ENCODE measurements around the gene VOPP1. TPM values are rescaled to one million over a fixed set of nuclear protein-coding genes. Genes with fewer than 3 reads are reported as not detected.

Gene VOPP1
- total RNA-seq, 1 experiment from 2014 or later: 13.3 TPM

DNA sequence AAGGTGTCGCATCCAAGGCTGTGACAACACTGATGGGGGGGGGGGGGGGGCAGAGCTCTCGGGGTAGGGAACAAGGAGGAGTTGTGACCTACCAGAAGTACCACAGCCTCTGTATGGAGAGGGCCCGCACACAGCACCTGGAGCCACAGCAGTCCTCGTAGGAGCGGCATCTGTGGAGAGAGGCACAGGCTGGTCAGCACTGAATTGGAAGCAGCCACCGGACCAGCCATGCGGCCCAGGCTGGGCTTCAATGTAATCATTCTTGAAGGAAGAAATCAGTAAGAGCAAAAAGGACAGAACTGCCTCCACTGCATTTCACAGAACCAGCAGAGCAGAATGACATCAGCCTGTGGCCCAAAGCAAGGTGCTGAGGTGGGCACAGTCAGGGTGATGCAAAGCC is 74.8 kb downstream of the VOPP1 start:
- no peak for DNase-seq (ENCODE audit: extremely low read depth, low read depth)

DNA sequence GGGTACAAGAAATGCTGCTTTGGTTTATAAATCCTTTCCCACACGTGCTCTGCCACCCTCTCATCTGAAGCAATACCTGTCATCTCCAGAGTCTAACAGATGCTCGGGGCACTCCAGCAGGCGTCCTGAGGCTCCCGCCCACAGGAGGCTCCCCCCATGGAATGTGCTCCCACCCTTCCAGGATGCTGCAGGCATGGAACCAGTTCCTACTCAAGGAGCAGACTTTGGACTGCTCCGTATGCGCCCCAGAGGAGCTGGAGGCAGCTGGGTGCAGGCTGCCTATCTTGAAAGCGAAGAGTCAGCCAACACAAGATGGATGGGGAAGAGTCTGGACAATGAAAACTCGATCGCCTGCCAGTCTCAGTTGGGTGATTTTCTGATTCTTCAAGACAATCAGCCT is 75.4 kb downstream of the VOPP1 start:
- DNase-seq (ENCODE audit: extremely low read depth, low read depth): no peak

DNA sequence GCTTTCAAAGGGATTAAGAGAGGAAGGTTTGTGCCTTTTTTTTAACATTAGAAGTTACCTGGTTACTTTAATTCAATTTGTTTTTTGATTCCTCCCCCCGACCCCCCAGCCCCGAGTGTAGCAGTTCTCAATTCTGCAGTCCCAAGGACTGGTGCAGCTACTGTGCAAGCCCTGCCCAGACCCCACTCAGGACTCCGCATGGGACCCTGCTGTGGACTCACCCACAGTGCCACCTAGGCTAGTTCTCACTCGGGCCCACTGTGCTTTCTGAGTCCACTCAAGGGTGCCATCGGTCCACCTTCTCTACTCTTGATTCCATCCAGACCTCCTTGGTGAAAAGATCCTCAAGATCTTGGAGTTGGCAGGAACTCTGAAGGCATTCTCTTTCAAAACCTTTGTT is 77.4 kb downstream of the VOPP1 start:
- no peak for DNase-seq (ENCODE audit: extremely low read depth, low read depth)

DNA sequence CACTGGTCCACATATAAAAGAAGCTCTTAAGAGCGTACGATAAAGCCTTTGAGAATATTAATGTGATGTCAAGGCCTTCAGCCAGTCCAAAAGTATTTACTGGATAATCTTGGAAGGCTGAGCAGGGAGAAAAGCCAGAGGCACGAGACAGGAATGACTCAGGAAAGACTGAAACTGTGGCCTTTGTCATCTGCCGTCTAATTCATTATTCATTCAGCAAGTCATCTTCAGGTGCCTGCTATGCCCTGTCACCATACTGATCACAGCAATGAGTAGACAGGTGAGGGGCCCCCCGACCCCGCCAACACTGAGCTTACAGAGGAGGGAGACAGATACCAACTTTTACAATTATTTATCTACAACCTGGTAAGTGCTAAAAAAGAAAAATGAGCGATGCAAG is 78.9 kb downstream of the VOPP1 start:
- no peak for DNase-seq (ENCODE audit: extremely low read depth, low read depth)

GRCh38 chr7:55491346-55491745 is 81.0 kb downstream of the VOPP1 start:
- no peak for DNase-seq (ENCODE audit: extremely low read depth, low read depth)

DNA sequence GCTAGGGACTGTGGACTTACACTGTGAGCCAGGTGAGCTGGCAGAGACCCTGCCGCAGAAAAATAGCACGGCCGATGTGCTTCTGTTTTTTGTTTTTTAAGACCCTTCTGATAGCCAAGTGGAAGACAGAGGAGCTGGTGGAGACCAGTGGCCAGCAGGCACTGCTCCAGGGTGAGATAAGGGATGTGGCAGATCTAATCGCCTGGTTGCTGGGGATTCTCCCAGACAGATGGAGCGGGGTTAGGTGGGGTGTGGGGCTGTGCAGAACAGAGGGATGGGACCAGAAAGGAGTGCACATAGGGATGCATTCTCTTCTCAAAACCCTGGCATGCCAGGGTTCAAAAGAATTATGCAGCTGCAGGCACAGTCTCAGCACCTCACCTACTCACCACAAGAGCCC is 82.2 kb downstream of the VOPP1 start:
- DNase-seq (ENCODE audit: extremely low read depth, low read depth): no peak

DNA sequence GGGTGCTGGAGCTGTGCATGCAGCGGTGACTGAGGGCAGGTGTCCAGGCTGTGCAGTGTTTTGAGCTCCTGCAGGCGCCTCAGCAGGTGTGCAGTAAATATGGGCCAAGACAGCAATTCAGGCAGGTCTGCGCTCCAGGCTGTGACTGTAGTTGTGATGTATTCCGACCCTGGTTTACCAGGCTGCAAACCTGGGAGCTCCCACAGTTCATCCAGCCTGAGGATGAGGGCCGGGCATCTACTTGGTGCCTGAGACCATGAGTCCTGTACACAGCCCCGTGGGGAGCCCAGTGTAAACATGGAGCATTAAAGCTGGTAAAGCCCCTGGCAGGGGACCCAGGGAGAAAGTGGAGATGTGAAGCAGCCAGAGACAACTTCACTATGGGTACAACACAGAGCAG is 82.8 kb downstream of the VOPP1 start:
- DNase-seq (ENCODE audit: extremely low read depth, low read depth): no peak

DNA sequence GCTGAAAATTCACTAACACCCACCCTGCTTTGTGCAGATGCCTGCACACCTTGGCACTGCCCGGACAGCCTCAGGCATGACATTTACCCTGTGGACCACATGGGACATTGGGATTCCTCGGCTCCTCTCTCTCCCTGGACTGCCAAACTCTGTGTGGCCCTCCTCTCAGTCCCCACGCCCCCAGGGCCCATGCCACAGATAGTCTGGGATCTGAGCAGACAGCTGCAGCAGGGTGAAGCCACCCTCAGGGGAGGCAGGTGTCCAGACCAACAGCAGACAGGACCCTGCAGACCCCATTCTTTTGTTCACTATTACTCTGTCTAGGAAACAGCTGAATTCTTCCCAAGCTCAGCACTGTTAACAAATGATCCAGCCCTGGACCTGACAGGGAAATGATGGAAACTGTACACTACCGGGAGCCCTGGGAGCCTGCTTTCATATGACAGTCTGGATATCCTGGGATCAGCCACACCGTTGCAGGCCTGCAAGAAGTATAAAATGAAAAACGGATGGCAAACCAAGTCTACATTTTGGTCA is 83.4 kb downstream of the VOPP1 start:
- no peak for DNase-seq (ENCODE audit: extremely low read depth, low read depth)

DNA sequence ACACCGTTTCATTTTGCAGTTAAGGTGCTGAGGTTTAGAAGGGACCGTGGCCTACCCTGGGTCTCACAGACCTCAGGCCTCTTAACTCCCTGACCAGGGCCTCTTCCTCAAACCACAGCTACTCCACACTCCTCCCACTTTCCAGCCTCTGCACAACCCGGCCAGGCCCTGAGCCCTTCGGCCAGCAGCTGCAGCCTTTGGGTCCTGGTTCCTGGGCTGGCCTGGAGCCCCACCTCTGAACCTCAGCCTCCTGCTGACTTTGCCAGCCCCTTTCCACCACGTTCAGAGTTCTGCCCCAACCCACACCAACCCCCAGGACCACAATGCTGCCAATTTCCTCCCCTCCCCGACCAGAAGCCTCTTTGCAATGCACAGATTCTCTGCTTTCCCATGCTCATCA is 84.1 kb downstream of the VOPP1 start:
- DNase-seq (ENCODE audit: extremely low read depth, low read depth): no peak

DNA sequence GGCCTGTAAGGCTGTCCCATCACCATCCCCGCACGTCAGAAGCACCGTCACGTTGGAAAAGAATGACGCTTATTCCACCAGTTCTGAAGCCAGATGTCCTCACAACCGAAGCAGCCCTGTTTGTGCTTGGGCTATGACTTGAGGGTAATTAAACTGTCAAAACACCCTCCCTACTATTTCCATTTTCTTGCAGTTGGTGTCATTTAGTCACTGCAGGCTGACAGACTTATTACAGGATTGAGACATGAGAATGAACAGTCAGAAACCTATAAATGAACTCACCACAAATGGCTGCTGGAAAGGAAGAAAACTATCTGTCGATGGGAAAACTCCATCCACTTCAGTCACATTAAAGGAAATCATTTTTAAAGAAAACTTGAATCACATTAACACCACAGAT is 85.3 kb downstream of the VOPP1 start:
- DNase-seq (ENCODE audit: extremely low read depth, low read depth): no peak

DNA sequence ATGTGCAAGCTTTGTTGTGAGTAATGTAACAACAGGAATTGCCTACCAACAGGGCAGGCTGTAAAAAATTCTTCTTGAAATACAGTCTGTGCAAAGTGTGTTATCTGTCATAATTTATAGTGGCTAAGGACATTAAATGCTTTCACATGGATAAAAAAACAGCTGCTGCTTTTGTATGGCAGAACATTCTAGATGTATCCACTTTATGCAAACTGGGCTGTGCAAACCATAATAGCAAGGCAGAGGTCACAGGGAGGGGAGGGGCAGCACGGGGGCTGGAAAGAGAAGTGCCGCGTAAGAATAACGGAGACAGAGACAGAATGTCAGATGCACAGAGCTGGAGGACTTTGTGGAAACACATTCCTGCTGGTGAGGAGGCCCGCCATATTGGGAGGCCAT is 86.1 kb downstream of the VOPP1 start:
- no peak for DNase-seq (ENCODE audit: extremely low read depth, low read depth)

GRCh38 chr7:55485501-55486191 is 86.7 kb downstream of the VOPP1 start:
- DNase-seq (ENCODE audit: extremely low read depth, low read depth): no peak

DNA sequence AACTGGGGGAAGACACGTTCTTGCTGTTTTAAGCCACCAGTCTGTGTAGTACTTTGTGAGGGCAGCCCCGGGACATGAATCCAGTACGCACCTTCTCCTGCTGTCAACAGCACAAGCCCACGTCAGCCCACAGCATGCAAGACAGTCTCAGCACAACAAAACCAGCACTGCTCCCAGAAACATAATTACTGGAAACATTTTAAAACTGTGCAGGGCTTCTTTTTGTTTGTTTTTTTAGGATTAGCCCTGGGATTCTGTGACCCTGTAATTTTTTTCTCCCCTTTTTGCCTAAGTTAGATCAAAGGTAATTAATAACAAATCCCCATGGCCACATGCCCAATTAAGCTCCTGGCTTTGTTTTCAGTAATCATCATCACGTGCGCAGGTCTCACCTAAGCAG is 87.5 kb downstream of the VOPP1 start:
- DNase-seq (ENCODE audit: extremely low read depth, low read depth): no peak

DNA sequence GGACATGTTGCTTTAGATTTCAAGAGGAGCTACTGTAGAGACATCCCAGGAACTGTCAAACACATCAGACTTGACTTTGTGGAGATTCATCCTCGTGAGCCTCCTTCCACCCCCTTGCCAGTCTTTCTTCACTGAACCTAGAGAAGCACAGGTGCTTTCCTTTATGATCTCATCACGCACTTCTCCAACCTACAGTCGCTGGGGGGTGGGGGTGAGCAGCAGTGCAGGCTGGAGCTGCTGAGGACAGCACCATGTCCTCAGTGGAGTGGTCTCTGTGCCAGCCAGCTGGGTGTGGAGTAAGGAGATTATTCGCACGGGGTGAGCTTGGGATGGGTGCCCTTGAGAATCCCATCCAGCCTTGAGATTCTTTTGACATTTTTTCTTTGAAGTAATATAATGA is 88.1 kb downstream of the VOPP1 start:
- no peak for DNase-seq (ENCODE audit: extremely low read depth, low read depth)

DNA sequence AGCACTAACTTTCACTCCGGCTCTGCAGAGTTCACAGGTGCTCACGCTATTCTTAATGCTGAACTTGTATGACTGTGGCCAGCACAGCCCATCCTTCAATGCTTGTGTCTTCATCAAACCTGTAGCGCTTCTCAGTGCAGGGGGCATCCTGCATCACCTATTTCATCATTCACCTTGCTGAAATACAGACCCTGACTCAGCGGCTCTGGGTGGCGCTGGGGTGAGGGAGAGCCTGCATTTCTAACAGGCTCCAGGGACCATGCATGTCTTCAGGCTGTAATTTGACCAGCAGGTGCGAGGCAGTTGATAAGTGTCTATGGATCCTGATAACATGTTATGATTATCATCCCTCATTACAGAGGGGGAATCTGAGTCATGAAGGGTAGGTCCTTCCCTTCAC is 89.3 kb downstream of the VOPP1 start:
- no peak for DNase-seq (ENCODE audit: extremely low read depth, low read depth)

DNA sequence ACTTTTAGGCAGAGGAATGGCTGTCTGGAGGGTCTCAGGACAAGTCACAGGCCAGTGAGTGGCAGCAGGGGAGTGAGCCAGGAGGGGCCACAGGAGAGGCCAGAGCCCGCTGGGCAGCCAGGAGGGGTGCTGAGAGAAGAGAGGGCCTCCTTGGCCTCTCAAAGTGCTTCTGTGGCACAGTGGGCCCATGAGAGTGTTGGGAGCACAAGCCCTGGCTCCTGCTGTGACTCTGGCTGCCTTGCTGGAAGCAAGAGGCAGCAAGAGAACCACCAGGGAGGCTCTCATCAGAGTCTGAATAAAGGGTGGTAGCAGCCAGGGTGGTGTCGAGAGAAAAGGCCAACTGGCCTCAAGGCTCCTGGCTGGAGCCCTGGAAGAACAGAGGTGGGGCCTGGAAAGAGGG is 91.1 kb downstream of the VOPP1 start:
- no peak for DNase-seq (ENCODE audit: extremely low read depth, low read depth)

DNA sequence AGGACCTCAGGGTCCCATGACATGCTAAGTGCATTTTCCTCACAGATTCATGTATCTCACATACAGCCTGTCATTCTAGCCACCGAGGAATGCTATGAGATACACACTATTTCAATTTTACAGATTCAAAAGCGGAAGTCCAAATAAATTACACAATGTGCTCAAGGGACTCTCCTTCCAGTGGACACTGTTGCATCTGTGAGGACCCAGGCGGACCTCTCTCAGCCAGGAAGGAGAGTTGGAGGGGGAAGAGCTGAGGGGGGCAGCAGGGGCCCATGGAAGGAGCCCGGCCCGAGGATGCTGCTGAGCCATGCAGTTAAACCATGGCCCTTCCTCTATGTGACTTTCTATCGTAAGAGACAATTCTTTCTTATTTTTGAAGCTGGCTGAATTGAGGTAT is 93.6 kb downstream of the VOPP1 start:
- DNase-seq (ENCODE audit: extremely low read depth, low read depth): no peak

- DNase-seq (ENCODE audit: extremely low read depth, low read depth): no peak
Measured at GRCh38 chr7:55477781-55478374, 94.4 kb downstream of the VOPP1 start.

- no peak for DNase-seq (ENCODE audit: extremely low read depth, low read depth)
Measured at GRCh38 chr7:55476852-55477780, 95.2 kb downstream of the VOPP1 start.

DNA sequence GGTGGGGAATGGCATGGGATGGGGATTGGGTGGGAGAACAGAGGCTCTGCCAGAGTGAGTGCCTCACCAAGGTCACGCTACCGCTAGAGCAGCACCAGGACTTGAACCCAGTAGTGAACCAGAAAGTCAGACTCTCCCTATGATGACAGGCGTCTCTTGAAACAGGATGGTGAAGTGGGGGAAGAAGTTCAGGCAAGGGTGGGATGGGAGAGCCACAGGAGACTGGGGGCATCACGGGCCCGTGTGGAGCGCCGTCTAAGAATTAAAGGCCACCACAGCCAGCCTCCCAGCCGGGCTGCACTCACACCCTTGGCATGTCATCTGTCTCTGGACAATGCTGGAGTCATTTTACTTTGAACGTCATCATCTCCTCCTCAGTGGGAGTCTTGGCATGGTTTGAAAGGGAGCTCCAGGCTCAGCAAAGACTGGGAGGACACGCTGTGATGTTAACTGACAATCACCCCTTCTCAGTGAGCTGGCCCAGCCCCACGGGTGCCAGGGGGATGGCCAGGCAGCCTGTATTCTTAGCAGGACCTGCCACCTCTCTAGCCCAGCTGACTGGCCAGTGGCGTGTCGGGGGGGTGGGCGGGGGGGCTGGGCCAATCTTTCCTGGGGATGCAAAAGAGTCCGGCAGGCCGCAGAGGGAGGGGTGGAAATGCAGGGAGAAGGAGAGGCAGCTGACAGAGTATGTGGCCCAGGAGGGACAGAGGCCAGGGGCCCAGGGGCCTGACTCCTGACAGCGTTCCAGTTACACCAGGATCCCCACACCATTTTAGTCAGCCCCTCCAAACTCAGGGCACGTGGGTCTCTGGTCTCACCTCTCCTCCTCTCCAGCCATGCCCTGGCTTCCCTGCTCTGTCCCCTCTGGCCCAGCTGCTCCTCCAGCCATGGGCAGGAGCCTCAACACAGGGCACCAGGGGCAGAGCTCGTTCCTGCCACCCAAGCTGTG is 96.2 kb downstream of the VOPP1 start:
- DNase-seq (ENCODE audit: extremely low read depth, low read depth): no peak
